GM23248 (cell line): ENCODE results near the gene TRIM40. TPM values are rescaled to one million over a fixed set of nuclear protein-coding genes. Genes with fewer than 3 reads are reported as not detected.

Source experiments
- DNase-seq: peaks from one replicate; pipeline ENCODE4 v3.0.0-alpha.2; 2015
- H2AFZ ChIP-seq: fragments of 200-600 bp; sonication (generic); 2 replicates; pipeline ENCODE4 v1.6.1; 2016; ENCODE audit warnings: antibody characterized with exemption
- H3F3A ChIP-seq: fragments of 200-600 bp; sonication (generic); 2 replicates; pipeline ENCODE4 v1.6.1; 2016; ENCODE audit warnings: mild to moderate bottlenecking, antibody characterized with exemption, mixed run types; ENCODE audit not compliant: insufficient read depth
- H3K27ac ChIP-seq: fragments of 200-600 bp; sonication (generic); 2 replicates; pipeline ENCODE4 v1.5.1; 2016; ENCODE audit warnings: mild to moderate bottlenecking
- H3K27me3 ChIP-seq: fragments of 200-600 bp; sonication (generic); replicated peaks from 2 replicates; pipeline ENCODE4 v1.6.1; 2016; ENCODE audit warnings: mild to moderate bottlenecking; ENCODE audit not compliant: insufficient read depth
- H3K36me3 ChIP-seq: fragments of 200-600 bp; sonication (generic); 2 replicates; pipeline ENCODE4 v1.6.1; 2016; ENCODE audit warnings: low read depth, mild to moderate bottlenecking
- H3K4me1 ChIP-seq: fragments of 200-600 bp; sonication (generic); 2 replicates; pipeline ENCODE4 v1.6.1; 2016; ENCODE audit warnings: mild to moderate bottlenecking; ENCODE audit not compliant: insufficient read depth
- H3K4me2 ChIP-seq: fragments of 200-600 bp; sonication (generic); one replicate; pipeline ENCODE4 v1.6.1; 2016; ENCODE audit warnings: mild to moderate bottlenecking; ENCODE audit not compliant: unreplicated experiment
- H3K4me3 ChIP-seq: fragments of 200-600 bp; sonication (generic); 2 replicates; pipeline ENCODE4 v1.5.1; 2016; ENCODE audit warnings: mild to moderate bottlenecking
- H3K79me2 ChIP-seq: fragments of 200-600 bp; sonication (generic); 2 replicates; pipeline ENCODE4 v1.6.1; 2016; ENCODE audit warnings: mild to moderate bottlenecking; ENCODE audit not compliant: insufficient read depth
- H3K9ac ChIP-seq: fragments of 200-600 bp; sonication (generic); 2 replicates; pipeline ENCODE4 v1.6.1; 2016; ENCODE audit warnings: mild to moderate bottlenecking
- H3K9me2 ChIP-seq: fragments of 200-600 bp; sonication (generic); 2 replicates; pipeline ENCODE4 v1.6.1; 2016; ENCODE audit warnings: mixed run types, mild to moderate bottlenecking, moderate library complexity; ENCODE audit not compliant: insufficient read depth
- H3K9me3 ChIP-seq: fragments of 200-600 bp; sonication (generic); one replicate; pipeline ENCODE4 v1.6.1; 2017; ENCODE audit warnings: low read depth
- H4K20me1 ChIP-seq: fragments of 200-600 bp; sonication (generic); 2 replicates; pipeline ENCODE4 v1.6.0; 2016; ENCODE audit not compliant: insufficient read depth
- EZH2 ChIP-seq: fragments of 200-600 bp; sonication (generic); IDR thresholded peaks from 2 replicates; pipeline ENCODE4 v1.6.1; 2018; ENCODE audit warnings: antibody characterized with exemption, mild to moderate bottlenecking; ENCODE audit not compliant: insufficient read depth, poor library complexity, severe bottlenecking
- EZH2phosphoT487 ChIP-seq: fragments of 200-600 bp; sonication (generic); IDR thresholded peaks from 2 replicates; pipeline ENCODE4 v1.6.1; 2018; ENCODE audit warnings: antibody characterized with exemption, moderate library complexity, mild to moderate bottlenecking, low read depth; ENCODE audit not compliant: insufficient read depth
- WGBS, 2 experiments: methylation state at CpG; one replicate each; pipeline ENCODE4 v1.1.6; 2015 to 2017; ENCODE audit warnings: low lambda C conversion rate in 2 of 2, low coverage in 1 of 2; ENCODE audit errors: missing lambda C conversion rate in 2 of 2; 5-methylcytosine and 5-hydroxymethylcytosine counted together
- in situ Hi-C: fragments of 300-500 bp; cut with MboI; formaldehyde crosslinking; loops from 2 replicates; pipeline ENCODE4 v1.15.0; 2020
- polyA plus RNA-seq: library from polyadenylated mRNA; unstranded; fragments of >200 nt; fragmentation: Nextera tagmentation; extraction: Ambion mirVana; gene quantifications from 2 replicates; pipeline ENCODE4 v1.2.1, GENCODE V29; 2016
- total RNA-seq: library from RNA; depleted of rRNA; stranded (reverse); fragments of >200 nt; shearing (Covaris generic); gene quantifications from 2 replicates; pipeline ENCODE4 v1.2.3, GENCODE V29; 2014

Gene TRIM40
- total and polyA plus RNA-seq, 2 experiments from 2014 or later, result not detected

DNA sequence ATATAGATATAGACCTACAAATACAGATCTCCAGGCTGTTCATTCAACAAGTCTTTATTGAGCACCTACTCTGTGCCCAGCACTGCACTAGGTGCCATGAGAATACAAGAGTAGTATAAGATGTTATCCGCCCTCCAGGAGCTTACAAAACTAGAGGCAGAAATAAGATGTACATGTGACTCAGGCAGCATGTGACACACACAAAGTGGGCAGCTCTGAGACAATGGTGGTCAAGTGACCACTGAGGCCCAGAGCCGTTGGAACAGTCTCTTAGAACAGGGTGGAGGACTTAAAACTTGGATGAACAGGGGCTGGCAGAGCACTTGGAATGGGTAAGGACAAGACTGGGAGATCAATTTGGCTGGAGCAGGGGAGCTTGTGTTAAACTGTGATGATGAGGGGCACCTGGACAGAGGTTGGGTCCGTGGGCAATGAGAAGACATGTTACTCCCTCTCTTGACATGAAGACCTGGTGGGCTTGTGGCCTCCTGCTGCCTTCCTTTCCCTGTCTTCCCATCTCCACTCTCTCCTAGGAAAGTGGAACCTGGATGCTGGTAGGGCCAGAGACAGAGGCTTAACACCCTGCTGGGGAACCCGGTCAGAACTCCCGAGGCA is 48.6 kb downstream of the TRIM40 start:
- Histone ChIP-seq H3K36me3 (no peaks in the 10 kb centered on the region; the same call in 1 of the 2 replicates), H4K20me1 (no peaks in the 10 kb centered on the region), H3K27me3 (no peaks in the 10 kb centered on the region), H3K4me1 (no peaks in the 10 kb centered on the region), H3K79me2 (no peaks in the 10 kb centered on the region), H3K9me2 (no peaks in the 10 kb centered on the region), H3K4me2 (no peak overlapping the region), H3K4me3 (no peak overlapping the region), H2AFZ (no peak overlapping the region), H3K9ac (no peak overlapping the region), H3K9me3 (no peaks in the 10 kb centered on the region), H3F3A (no peaks in the 10 kb centered on the region), H3K27ac (no peak overlapping the region)
- TF ChIP-seq EZH2, result no peak
- no peak for TF ChIP-seq EZH2phosphoT487
- in situ Hi-C loops, result no loop called here
- WGBS, 2 experiments, result 66 to 68% methylated on average over 5 of the region's 5 CpGs
- no peak for DNase-seq

- Histone ChIP-seq H3F3A (no peaks in the 10 kb centered on the region), H3K27ac (no peak overlapping the region), H3K9me3 (no peaks in the 10 kb centered on the region), H3K36me3 (no peaks in the 10 kb centered on the region; the same call in 1 of the 2 replicates), H2AFZ (no peak overlapping the region), H4K20me1 (no peaks in the 10 kb centered on the region), H3K4me2 (no peak overlapping the region), H3K9ac (no peak overlapping the region), H3K4me3 (no peak overlapping the region), H3K9me2 (no peaks in the 10 kb centered on the region), H3K27me3 (no peaks in the 10 kb centered on the region), H3K4me1 (no peaks in the 10 kb centered on the region), H3K79me2 (no peaks in the 10 kb centered on the region)
- in situ Hi-C loops, result no loop called here
- DNase-seq, result no peak
- TF ChIP-seq EZH2phosphoT487 (no peak), EZH2 (no peak)
- WGBS, 2 experiments, result 92 to 98% methylated on average over 15 to 20 of the region's 20 CpGs
Measured at GRCh38 chr6:30185846-30186484, 50.0 kb downstream of the TRIM40 start.

DNA sequence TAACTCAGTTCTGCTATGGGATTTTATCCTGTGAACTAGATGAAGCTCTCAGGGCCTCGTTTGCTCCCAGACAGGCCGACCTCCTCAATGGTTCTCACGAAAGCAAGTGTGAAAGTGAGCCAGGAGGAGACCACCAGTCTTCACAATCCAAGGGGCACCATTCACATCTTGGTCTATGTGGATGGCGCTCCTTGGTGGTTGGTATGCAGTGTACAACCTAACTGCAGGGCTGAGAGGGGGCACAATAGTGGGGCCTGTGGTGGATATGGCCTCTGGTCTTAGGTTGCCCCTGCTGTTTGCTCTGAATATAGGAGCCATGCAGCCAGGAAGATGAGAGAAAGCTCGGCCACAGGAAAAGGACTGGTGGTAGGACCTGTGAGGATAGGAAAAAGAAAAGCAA is 52.6 kb downstream of the TRIM40 start:
- Histone ChIP-seq H3K9me2 (no peaks in the 10 kb centered on the region), H3K9ac (no peak overlapping the region), H3F3A (no peaks in the 10 kb centered on the region), H3K4me1 (no peaks in the 10 kb centered on the region), H4K20me1 (no peaks in the 10 kb centered on the region), H3K9me3 (no peaks in the 10 kb centered on the region), H3K27me3 (no peaks in the 10 kb centered on the region), H3K36me3 (no peaks in the 10 kb centered on the region; the same call in 1 of the 2 replicates), H3K79me2 (no peaks in the 10 kb centered on the region), H3K4me3 (no peak overlapping the region), H3K4me2 (no peak overlapping the region), H3K27ac (no peak overlapping the region), H2AFZ (no peak overlapping the region)
- TF ChIP-seq EZH2 (no peak), EZH2phosphoT487 (no peak)
- WGBS, 2 experiments, result 91 to 94% methylated on average over 5 of the region's 5 CpGs
- in situ Hi-C loops, result no loop called here
- DNase-seq, result no peak

- no peak overlapping the region for H3K9ac ChIP-seq
- H3K9me2 ChIP-seq, result no peaks in the 10 kb centered on the region
- no peak overlapping the region for H3K4me2 ChIP-seq
- H3F3A ChIP-seq, result no peaks in the 10 kb centered on the region
- peaks cover 5% of the 10 kb centered on the region; the same call in 1 of the 2 replicates for H3K36me3 ChIP-seq
- in situ Hi-C loops, result no loop called here
- DNase-seq, result no peak
- H3K4me1 ChIP-seq, result no peaks in the 10 kb centered on the region
- no peaks in the 10 kb centered on the region for H3K27me3 ChIP-seq
- no peaks in the 10 kb centered on the region for H3K9me3 ChIP-seq
- H3K27ac ChIP-seq, result no peak overlapping the region
- no peaks in the 10 kb centered on the region for H4K20me1 ChIP-seq
- no peaks in the 10 kb centered on the region for H3K79me2 ChIP-seq
- no peak overlapping the region for H2AFZ ChIP-seq
- no peak for TF ChIP-seq EZH2phosphoT487
- no peak for TF ChIP-seq EZH2
- H3K4me3 ChIP-seq, result no peak overlapping the region
- WGBS, 2 experiments, result 81 to 90% methylated on average over 6 to 7 of the region's 7 CpGs
Measured at GRCh38 chr6:30192076-30192475, 56.1 kb downstream of the TRIM40 start.
